GM12873 (cell line): ENCODE measurements around the gene FAM117B.

Source experiments
- CTCF ChIP-seq: IDR thresholded peaks from 2 replicates; pipeline ENCODE4 v1.5.1; 2012; ENCODE audit warnings: low read depth, mild to moderate bottlenecking, moderate library complexity, low read length, control low read depth; ENCODE audit not compliant: insufficient read depth; ENCODE audit errors: missing control alignments

FAM117B gene

GRCh38 chr2:202726070-202726469 lies 91.3 kb downstream of the FAM117B start:
- no peak for TF ChIP-seq CTCF

- no peak for TF ChIP-seq CTCF
These were observed 102.1 kb downstream of the FAM117B start for GRCh38 chr2:202736826-202737225.

GRCh38 chr2:202743613-202744012 lies 108.8 kb downstream of the FAM117B start:
- no peak for TF ChIP-seq CTCF

- TF ChIP-seq CTCF: no peak
These were observed 114.7 kb downstream of the FAM117B start for GRCh38 chr2:202749477-202749876.

- no peak for TF ChIP-seq CTCF
These were observed 116.1 kb downstream of the FAM117B start for GRCh38 chr2:202750763-202751427.

- no peak for TF ChIP-seq CTCF
These were observed 117.3 kb downstream of the FAM117B start for GRCh38 chr2:202752071-202752470.

GRCh38 chr2:202754936-202755335 lies 120.2 kb downstream of the FAM117B start:
- TF ChIP-seq CTCF: no peak
